ENCODE data around the gene ROR1.

GRCh38 chr1:64167176-64167575, 393.4 kb downstream of the ROR1 start:
- TF ChIP-seq CTCF (IDR thresholded peaks at IDR 0.05) (no peak), POLR2A (IDR thresholded peaks at IDR 0.05) (no peak)

All from right lobe of liver (tissue), 4 donors.